GM21367 (cell line): ENCODE measurements around the gene GAST.

ENCODE experiments used
- ATAC-seq: cut with Tn5 transposase; IDR thresholded peaks from one replicate; pipeline ENCODE4 v1.9.1; 2021; ENCODE audit not compliant: unreplicated experiment

GAST gene

DNA sequence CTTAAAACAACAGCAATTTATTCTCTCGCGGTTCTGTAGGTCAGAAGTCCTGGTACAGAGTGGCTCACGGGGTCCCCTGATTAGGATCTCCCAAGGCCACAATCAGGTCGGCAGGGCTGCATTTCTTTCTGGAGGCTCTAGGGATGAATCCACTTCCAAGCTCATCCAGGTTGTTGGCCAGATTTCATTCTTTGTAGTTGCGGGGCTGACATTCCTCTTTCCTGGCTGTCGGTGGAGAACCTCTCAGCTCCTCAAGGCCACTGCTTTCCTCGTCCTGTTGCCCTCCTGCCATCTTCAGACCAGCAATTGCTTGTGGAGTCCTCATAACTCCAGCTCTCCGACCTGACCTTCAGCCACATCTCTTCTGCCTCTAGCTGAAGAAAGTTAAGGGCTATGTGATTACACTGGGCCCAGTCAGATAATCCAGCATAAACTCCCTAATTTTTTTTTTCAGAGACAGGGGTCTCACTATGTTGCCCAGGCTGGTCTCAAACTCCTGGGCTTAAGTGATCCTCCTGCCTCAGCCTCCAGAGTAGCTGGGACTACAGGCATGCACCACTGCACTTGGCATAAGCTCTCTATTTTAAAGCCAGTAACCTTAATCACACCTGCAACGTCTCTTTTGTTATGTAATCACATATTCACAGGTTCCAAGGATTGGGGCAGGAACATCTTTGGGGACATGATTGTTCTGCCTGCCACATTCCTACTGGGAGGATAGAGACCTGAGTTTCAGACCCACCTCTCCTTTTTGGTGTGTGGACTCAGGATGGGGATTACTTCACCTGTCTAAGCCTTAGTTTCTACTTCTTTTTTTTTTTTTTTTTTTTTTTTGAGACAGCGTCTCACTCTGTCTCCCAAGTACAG, 4.1 kb upstream of the GAST start:
- no peak for ATAC-seq

DNA sequence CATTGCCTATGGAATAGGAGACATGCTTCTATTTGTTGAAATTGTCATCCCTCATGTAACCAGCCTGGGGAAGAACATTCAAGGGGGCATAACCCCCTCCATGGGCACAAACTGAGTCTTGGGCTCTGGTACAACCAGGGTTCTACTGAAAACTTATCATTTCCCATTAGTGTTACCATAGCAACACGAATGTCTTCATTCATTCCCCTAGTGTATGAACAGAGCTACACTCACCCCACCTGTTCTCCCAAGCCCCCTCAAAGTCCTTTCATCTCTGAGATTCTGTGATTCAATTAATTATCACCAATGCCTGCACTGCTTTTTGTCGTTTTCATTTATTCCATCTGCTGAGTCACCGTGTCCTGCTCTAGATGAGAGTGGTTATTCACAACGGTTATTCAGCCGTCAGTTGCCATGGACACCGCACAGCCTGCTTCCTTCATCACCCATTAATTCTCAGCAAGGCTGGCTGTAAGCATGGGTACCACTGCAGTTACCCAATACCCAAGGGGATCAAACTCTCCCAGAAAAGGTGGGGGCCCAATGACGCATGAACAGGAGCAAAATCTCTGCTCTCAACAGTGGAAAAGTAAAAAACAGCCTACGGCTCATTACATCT, 1.6 kb upstream of the GAST start:
- no peak for ATAC-seq

DNA sequence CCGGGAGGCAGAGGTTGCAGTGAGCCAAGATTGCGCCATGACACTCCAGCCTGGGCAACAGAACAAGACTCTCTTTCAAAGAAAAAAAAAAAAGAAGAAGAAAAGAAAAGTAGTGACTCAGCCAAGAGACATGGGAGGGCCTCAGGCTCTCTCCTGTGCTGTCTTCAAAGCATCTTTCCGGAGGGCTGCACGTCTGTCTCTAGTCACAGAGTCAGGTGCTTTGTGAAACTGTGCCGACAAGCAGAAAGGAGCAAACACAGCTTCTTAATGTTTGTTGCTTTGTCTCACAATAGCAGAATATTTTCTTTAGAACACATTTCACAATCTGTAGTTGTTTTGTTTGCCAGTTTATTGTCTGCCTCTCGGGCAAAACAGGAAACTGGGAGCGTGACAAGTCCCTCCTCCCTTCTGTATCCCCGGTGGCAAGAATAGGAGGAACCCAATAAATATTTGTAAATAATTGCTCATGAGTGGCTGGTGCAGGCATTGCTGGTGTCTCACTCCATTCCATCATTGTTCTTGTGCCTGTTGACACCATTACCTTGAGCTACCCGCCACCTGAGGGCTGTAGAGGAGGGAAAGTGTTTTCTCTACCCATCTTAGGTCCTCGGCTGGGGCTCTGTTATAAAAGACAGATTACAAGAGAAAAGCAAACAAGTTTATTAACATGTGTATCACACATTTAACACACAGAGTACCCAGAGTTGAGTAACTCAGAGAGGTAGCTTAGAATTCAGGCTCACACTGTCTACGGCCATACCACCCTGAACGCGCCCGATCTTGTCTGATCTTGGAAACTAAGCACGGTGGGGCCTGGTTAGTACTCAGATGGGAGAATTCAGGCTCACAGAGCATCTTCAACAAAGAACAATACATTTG, 5.5 kb downstream of the GAST start:
- ATAC-seq = no peak

DNA sequence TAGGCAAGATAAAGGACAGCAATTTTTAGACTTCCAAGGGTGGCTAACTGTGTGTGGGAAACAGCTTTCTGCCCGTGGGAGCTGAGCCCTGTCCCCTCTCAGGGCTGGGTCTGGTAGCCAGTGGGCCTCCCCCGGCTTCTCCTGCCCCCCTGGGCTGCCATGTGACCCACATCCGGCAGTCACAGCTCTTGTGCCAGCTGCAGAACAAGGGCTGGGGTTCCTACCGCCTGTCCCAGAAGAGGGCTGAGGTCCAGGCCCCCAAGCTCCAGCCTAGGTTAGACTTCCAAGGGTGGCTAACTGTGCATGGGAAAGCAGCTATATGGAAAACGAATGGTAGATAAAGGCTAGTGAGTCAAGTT, 6.1 kb downstream of the GAST start:
- no peak for ATAC-seq

DNA sequence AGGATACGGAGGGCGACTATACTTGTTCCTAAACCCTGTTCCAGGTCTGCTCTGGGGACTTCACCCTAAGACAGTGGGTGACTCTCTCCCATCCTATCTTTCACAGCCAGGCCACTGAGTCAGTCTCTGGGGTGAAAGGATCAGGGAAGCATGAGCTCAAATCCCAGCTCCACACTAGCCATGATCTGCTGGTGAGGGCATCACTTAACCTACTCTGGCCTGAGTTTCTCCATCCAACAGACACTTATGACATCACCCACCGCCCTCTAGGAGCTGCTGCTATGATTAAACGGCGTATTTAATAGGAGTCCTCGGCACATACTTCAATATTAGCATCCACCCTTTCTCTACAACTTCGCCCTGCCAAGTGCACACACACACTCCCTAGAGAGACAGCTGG, 10.1 kb downstream of the GAST start:
- no peak for ATAC-seq

DNA sequence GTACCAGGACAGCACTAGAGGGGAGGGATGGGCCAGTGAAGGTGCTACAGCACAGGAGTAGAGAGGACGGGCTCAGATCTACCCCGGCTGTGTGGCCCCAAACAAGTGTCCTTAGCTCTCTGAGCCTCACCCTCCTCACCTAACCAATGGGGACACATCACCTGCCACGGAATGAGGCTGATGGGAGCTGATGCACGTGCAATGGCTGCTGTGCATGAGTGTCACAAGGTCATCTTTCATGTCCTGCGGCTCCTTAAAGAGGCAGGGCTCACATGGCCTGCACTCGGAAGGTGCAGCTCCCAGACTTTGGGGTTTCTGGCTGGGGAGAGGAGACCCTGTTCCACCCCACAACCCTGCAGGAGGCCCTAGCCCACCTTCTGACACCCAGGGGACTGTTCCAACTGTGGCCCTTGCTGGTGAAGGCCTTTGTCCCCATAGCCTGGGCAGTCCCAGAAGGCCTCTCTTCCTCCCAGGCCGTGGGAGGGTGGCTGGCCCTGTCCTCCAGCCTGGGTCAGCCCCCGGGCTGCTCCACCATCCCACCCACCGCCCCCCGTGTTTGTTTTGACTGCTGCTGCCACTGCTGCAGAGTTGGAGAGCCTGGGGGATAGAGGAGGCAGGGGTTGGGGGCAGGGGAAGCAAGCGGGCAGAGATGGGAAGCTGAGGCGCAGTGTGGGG, 11.8 kb downstream of the GAST start:
- ATAC-seq = no peak

DNA sequence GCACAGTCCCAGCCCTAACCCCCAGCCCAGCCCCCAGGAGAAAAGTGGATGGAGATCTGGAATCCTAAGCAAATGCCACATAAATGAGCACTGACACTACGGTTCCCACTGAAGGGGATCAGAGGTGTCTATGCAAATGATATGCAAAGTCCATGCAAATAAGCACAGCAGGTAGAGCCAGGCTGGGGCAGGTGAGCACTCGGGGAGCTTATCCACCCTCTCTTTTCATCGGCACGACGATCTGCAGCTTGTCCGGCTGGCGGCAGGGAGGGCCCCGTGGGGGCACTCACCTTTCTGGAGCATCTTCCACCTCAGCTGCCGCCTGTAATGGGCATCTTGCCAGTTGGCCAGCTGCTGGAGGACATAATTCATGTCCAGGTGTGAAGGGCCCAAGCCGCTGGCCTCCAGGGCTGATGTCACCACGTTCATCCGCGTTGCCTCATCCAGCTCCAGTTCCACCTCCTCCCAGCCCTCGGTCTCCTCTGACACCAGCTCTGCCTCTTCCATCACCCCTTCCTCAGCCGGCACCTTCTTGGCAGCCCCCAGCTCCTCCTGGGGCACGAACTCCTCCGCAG, 12.4 kb downstream of the GAST start:
- no peak for ATAC-seq

DNA sequence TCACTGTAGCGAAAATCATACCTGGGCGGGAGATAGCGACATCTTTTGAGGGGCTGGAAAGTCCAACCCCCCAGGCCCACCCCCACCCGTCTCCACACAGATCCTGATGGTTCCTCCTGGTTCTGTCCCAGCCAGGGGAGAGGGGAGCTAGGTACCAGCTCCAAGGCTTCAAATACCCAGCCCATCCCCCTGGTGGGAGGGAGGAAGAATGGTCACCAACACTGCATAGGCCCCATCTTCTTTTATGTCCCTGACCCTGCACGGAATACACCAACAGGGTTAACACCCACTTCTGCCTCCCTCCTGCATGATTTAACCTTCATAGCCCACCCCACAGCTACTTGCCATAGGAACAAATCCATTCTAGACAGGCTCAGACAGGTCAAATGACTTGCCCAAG, 13.0 kb downstream of the GAST start:
- ATAC-seq = no peak

DNA sequence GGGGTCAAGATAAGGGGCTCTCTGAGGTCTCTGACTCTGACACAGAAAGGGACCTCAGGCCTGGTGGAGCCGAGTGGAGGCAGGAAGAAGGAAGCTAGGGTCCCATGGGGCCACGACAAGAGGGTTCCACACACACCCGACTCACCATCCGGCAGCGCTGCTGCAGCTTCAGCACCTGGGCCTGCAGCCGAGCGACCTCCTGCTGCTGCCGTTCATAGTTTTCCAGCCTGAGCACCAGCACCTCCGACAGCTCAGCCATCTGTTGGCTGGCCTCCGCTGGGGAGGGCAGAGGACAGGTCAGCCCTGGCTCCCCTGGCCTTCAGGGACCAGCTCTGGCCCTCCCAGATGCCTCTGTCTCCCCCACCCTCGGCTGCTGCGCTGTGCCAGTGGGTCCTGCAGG, 15.9 kb downstream of the GAST start:
- no peak for ATAC-seq

DNA sequence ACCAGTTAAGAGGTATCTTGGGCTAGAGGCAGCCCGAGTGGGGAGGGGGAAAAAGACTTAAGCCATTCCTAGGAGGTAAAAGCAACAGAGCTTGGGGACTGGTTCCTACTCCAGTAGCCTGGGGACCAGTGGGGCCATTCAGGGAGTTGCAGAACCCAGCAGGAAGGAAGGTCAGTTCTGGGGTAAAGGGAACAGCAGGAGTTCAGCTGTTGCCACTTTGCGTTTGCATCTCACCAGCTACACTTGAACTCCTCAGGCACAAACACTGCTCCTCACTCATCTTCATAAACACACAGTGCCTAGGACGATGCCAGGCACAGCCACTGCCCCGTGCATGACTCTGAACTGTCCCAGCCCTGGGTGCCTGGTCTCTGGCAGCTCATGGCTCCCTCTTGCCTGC, 18.3 kb downstream of the GAST start:
- no peak for ATAC-seq

DNA sequence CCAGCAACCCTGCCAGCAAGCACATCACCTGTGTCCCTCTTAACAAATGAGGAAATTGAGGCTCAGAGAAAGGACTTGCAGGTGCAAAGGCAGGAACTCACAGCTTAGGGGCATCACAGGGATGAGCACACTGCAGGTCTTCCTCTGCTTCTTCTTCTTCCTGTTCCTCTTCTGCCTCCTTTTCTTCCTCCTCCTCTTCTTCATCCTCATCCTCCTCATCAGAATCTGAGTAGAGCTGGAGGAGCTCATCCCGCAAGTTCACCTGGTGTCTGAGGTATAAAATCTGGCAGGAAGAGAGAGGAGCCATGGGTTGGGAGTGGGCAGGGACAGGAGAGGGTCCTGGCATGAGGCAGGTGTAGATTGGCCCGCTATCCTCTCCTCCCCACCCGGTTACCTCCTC, 19.7 kb downstream of the GAST start:
- ATAC-seq = no peak

DNA sequence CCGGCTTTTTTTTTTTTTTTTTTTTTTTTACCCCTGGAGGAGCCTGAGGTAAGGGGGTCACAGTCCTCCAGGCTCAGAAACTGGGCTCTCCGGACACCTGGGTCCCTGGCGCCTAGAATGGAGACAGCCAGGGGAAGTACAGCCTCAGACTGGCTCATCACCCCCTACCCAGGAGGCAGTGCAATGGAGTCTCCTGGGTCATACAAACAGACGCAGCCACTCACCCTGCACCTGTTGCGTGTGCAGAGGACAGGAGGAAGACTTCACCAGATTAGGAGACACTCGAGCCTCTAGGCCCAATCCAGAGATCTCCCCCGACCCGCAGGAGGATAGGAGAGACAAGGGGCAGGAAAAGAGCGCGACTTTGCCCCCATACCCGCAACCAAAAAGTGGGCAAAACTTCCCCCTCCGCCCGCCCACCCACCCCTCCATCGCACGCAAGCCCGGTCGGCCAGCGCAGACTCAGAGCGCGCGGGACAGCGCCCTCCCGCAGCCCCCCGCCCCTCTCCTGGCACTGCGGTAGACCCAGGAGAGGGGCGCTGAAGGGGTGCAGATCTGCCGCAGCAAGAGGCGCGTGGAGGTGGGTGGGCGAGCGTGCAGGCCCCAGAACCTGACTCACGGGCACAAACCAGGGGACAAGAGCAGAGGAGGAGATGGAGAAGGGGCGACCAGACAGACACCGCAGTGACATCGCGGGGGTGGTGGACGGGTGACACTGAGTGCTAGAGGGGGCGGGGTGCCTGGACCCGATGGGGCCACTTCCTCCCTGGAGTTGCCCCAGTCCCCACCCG, 21.4 kb downstream of the GAST start:
- no peak for ATAC-seq

DNA sequence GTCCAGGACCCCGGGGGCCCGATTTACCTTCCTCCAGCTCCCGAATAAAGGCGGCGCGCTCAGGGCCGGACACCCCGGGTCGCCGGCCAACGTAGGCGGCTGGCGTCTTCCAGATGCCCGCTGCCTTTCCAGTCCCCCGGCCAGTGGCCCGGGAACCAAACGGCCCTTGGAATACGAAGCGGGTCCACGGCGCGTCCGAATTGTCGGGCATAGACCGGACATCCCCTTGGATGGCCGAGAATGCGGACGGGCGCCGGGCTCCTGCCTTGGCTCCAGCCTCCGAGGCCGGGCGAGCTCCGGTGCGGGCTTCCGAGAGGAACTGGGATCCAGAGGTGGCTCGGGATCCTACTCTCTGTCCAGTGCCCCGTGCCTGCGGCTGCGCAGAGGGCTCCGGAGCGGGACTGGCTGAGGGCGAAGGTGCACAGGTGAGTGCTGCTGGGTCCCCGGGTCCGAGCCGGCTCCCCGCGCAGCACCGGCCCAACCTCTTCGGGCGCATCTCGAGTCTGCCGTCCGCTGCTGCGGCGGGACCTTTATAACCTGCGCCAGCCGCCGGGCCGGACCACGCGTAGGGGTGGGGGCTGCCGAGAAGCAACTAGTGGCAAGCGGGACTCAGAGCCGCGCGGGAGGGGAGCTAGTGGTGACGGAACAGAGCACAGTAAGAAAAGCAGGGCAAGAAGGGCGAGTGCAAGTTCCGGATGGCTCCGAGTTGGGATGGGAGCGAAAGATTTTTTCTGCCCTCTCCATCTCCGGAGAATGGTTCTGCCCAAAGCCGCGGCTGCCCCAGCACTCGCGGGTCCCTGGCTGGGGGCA, 22.2 kb downstream of the GAST start, which contains the start of gene HAP1:
Gene HAP1 (minus strand): TSS at position 505 of the 810 bp plus-strand sequence. CDS start 9 bp downstream, at position 496.
- ATAC-seq = no peak

DNA sequence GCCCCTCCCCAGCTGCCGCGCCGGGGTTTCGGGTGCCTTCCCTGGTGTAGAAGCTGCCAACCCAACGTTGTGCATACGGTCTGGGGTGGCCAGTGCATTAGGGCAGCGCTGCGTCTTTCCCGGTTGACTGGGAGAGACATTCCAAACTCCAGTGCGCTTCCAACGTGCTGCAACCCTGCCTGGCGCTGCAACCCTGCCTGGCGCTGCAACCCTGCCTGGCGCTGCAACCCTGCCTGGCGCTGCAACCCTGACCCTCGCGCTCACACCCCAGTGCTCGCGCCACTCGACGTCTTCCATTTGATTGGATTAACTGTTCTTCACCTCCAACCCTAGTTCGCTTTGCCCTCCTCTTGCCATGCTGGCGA, 22.8 kb downstream of the GAST start:
- no peak for ATAC-seq

DNA sequence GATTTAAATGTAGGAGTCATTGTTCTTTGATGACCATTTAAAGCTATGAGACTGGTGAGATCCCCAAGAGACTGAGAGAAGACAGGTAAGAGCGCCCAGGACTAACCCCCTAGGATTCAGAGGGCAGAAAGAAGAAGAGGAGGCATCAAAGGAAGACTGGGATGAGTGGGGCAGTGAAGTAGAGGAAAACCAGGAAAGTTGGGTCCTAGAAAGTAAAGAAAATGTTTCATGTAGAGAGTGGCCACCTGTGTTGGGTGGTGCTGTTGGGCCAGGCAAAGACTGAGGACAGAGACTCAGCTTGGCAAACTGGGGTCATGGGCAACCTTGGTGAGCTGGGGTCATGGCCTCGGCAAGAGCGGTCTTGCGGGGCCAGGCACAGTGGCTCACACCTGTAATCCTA, 23.6 kb downstream of the GAST start:
- no peak for ATAC-seq

DNA sequence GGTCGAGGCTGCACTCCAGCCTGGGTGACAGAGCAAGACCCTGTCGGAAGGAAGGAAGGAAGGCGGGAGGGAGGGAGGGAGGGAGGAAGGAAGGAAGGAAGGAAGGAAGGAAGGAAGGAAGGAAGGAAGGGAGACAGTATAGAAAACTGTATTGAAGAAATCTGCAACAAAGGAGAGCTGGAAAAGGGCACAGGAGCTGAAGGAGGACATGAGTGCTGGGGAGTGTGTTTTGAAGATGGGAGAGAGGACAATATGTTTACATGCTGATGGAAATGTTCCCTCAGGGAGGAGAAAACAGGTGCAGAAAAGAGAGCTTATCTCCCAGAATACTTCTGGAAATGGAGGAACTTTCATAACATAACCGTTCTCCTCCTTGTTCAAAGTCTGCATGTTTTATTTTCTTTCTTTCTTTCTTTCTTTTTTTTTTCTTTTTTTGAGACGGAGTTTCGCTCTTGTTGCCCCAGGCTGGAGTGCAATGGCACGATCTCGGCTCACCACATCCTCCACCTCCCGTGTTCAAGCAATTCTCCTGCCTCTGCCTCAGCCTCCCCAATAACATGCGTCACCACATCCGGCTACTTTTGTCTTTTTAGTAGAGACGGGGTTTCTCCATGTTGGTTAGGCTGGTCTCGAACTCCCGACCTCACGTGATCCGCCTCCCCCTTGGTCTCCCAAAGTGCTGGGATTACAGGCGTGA, 25.0 kb downstream of the GAST start:
- no peak for ATAC-seq

DNA sequence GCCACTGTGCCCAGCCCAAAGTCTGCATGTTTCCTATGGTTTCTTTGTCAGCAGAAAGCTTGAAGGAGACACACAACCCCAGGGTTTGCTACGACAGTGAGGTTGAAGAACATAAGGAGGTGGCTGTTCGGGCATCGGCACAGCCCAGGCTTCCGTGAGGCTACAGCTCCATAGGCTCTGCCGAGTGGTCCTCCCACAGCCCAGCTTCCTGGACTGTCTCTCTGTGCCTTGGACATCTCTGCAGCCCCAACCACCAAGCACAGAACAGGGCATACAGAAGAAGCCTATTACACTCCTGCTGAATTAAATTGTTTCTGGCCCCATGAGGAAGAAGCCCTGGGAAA, 25.5 kb downstream of the GAST start:
- no peak for ATAC-seq

DNA sequence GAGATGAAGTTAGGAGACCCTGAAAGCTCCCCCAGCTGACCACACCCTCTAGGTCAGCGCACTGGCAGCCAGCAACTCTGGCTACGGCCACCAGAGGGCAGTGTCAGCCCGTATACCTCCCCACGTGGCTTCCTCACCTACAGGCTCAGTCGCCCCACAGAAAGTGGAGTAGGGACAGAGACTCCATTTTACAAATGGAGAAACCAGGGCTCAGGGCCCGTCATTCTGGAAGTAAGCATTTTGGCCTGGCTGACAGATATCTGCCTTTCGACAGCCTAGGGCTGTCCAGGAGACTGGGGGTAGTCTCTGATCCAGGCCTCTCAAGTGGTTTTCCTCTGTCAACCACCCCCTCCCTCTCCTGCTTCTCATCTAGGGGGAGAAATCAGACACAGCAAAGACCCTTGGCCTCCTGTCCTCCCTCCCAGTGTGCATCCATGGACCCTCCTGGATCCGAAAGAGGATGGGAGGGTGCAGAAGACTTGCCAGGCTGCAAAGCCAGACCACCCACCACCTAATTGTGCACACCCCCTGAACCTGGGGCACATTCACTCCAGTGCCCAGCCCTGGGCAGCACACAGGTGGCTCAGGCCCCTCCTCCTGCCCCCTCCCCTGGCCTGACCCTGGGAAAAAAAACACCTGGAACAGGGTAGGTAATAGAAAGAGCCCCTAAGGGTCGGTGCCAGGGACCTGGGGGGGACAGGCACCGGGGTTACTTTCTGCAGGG, 26.1 kb downstream of the GAST start:
- ATAC-seq = no peak
